ENCODE measurements around the gene RBCK1.

RBCK1 gene

GRCh38 chr20:412081-412480, 4.0 kb downstream of the RBCK1 start:
- peaks cover 3% of the 10 kb centered on the region for H3K36me3 ChIP-seq (ENCODE audit: control insufficient read depth, insufficient read depth, low read length)
- H3K27me3 ChIP-seq (replicated peaks; ENCODE audit: control insufficient read depth, insufficient read depth, low read length), result no peaks in the 10 kb centered on the region
- no peak for DNase-seq (ENCODE audit: extremely low read depth, insufficient read length)
- no peak overlapping the region for H3K4me3 ChIP-seq (replicated peaks; ENCODE audit: low read depth, low read length)
- no peak for TF ChIP-seq CTCF (IDR thresholded peaks at IDR 0.05; ENCODE audit: insufficient read depth, low read length, poor library complexity, severe bottlenecking)

- peaks cover 10% of the 10 kb centered on the region for H3K36me3 ChIP-seq (ENCODE audit: control insufficient read depth, insufficient read depth, low read length)
- no peak overlapping the region for H3K4me3 ChIP-seq (replicated peaks; ENCODE audit: low read depth, low read length)
- no peaks in the 10 kb centered on the region for H3K27me3 ChIP-seq (replicated peaks; ENCODE audit: control insufficient read depth, insufficient read depth, low read length)
- TF ChIP-seq CTCF (IDR thresholded peaks at IDR 0.05; ENCODE audit: insufficient read depth, low read length, poor library complexity, severe bottlenecking), result no peak
- no peak for DNase-seq (ENCODE audit: extremely low read depth, insufficient read length)
Observed at GRCh38 chr20:414161-414560, 6.1 kb downstream of the RBCK1 start.

GRCh38 chr20:415820-416322, 7.8 kb downstream of the RBCK1 start:
- Histone ChIP-seq H3K36me3 (ENCODE audit: control insufficient read depth, insufficient read depth, low read length) (peaks cover 17% of the 10 kb centered on the region), H3K4me3 (replicated peaks; ENCODE audit: low read depth, low read length) (no peak overlapping the region), H3K27me3 (replicated peaks; ENCODE audit: control insufficient read depth, insufficient read depth, low read length) (no peaks in the 10 kb centered on the region)
- no peak for DNase-seq (ENCODE audit: extremely low read depth, insufficient read length)
- TF ChIP-seq CTCF (IDR thresholded peaks at IDR 0.05; ENCODE audit: insufficient read depth, low read length, poor library complexity, severe bottlenecking), result no peak

- TF ChIP-seq CTCF (IDR thresholded peaks at IDR 0.05; ENCODE audit: insufficient read depth, low read length, poor library complexity, severe bottlenecking), result no peak
- Histone ChIP-seq H3K36me3 (ENCODE audit: control insufficient read depth, insufficient read depth, low read length) (peaks cover 23% of the 10 kb centered on the region), H3K4me3 (replicated peaks; ENCODE audit: low read depth, low read length) (no peak overlapping the region), H3K27me3 (replicated peaks; ENCODE audit: control insufficient read depth, insufficient read depth, low read length) (no peaks in the 10 kb centered on the region)
- DNase-seq (ENCODE audit: extremely low read depth, insufficient read length), result no peak
Observed at GRCh38 chr20:416950-417800, 9.1 kb downstream of the RBCK1 start.

GRCh38 chr20:417801-418342, 9.8 kb downstream of the RBCK1 start:
- Histone ChIP-seq H3K27me3 (replicated peaks; ENCODE audit: control insufficient read depth, insufficient read depth, low read length) (no peaks in the 10 kb centered on the region), H3K4me3 (replicated peaks; ENCODE audit: low read depth, low read length) (no peak overlapping the region), H3K36me3 (ENCODE audit: control insufficient read depth, insufficient read depth, low read length) (peaks cover 23% of the 10 kb centered on the region)
- TF ChIP-seq CTCF (IDR thresholded peaks at IDR 0.05; ENCODE audit: insufficient read depth, low read length, poor library complexity, severe bottlenecking), result no peak
- DNase-seq (ENCODE audit: extremely low read depth, insufficient read length), result no peak

All from GM06990 (cell line).